DND-41 (cell line): Measurements from ENCODE around the gene ATP1B3.
A peak's percentile ranks its signal among the peaks of the same experiment; 100 is the strongest.

ENCODE experiments used
- ATAC-seq: fragments of 200-7000 bp; cut with Tn5 transposase; 3 replicates; pipeline ENCODE4 v1.9.1; 2021; ENCODE audit warnings: low read depth; ENCODE audit not compliant: insufficient read depth
- DNase-seq: peaks from one replicate; pipeline ENCODE4 v3.0.0-alpha.2; 2020
- H2AFZ ChIP-seq: 2 replicates; pipeline ENCODE4 v1.6.0; 2012; ENCODE audit warnings: low read depth, low read length
- H3K27ac ChIP-seq: 2 replicates; pipeline ENCODE4 v1.5.1; 2012; ENCODE audit warnings: low read length, inconsistent platforms
- H3K27me3 ChIP-seq: fragments of 200-600 bp; sonication (generic); 2 replicates; pipeline ENCODE4 v1.6.0; 2012; ENCODE audit warnings: low read length, mild to moderate bottlenecking, inconsistent platforms; ENCODE audit not compliant: insufficient read depth, poor library complexity
- H3K36me3 ChIP-seq: 2 replicates; pipeline ENCODE4 v1.5.1; 2012; ENCODE audit warnings: low read length, inconsistent platforms; ENCODE audit not compliant: insufficient read depth
- H3K4me1 ChIP-seq: 2 replicates; pipeline ENCODE4 v1.5.1; 2012; ENCODE audit warnings: mild to moderate bottlenecking, low read length; ENCODE audit not compliant: insufficient read depth
- H3K4me2 ChIP-seq: 2 replicates; pipeline ENCODE4 v1.6.0; 2012; ENCODE audit warnings: mild to moderate bottlenecking, moderate library complexity, low read length, inconsistent platforms; ENCODE audit not compliant: insufficient read depth
- H3K4me3 ChIP-seq, 2 experiments: fragments of 200-600 bp in 1 of 2; shearing (Covaris generic) in 1 of 2; 2 replicates each; pipeline ENCODE4 v1.5.1; 2012 to 2016; ENCODE audit warnings: inconsistent platforms in 2 of 2, low read length in 2 of 2, mild to moderate bottlenecking in 2 of 2, low read depth in 1 of 2, moderate library complexity in 1 of 2
- H3K79me2 ChIP-seq: 2 replicates; pipeline ENCODE4 v1.6.0; 2012; ENCODE audit warnings: low read length, inconsistent platforms; ENCODE audit not compliant: insufficient read depth
- H3K9ac ChIP-seq: 2 replicates; pipeline ENCODE4 v1.6.0; 2012; ENCODE audit warnings: low read depth, mild to moderate bottlenecking, inconsistent platforms, low read length, moderate library complexity
- H3K9me3 ChIP-seq: 2 replicates; pipeline ENCODE4 v1.5.1; 2012; ENCODE audit warnings: low read length, moderate library complexity, mild to moderate bottlenecking, inconsistent platforms; ENCODE audit not compliant: insufficient read depth, severe bottlenecking
- H4K20me1 ChIP-seq: 2 replicates; pipeline ENCODE4 v1.6.0; 2012; ENCODE audit warnings: low read length; ENCODE audit not compliant: insufficient read depth
- CTCF ChIP-seq: IDR thresholded peaks from 2 replicates; pipeline ENCODE4 v1.5.1; 2012; ENCODE audit warnings: borderline replicate concordance, low read length, moderate library complexity, mild to moderate bottlenecking; ENCODE audit not compliant: poor library complexity, severe bottlenecking; ENCODE audit errors: extremely low read depth
- EZH2 ChIP-seq: IDR thresholded peaks from 3 replicates; pipeline ENCODE4 v1.6.1; 2012; ENCODE audit warnings: borderline replicate concordance, low read depth, mild to moderate bottlenecking, moderate library complexity, low read length, inconsistent platforms; ENCODE audit not compliant: severe bottlenecking

ATP1B3 gene

GRCh38 chr3:141930801-141931200 is 54.4 kb downstream of the ATP1B3 start:
- Histone ChIP-seq H3K36me3 (peaks cover 36% of the 10 kb centered on the region), H3K9me3 (no peaks in the 10 kb centered on the region), H3K4me2 (no peak overlapping the region), H3K4me3 (no peak overlapping the region), H2AFZ (no peak overlapping the region), H4K20me1 (no peaks in the 10 kb centered on the region), H3K4me1 (no peaks in the 10 kb centered on the region), H3K9ac (no peak overlapping the region), H3K79me2 (no peaks in the 10 kb centered on the region), H3K27me3 (no peaks in the 10 kb centered on the region), H3K27ac (no peak overlapping the region)
- TF ChIP-seq EZH2 (no peak), CTCF (no peak)
- DNase-seq (peak; percentile 2), ATAC-seq (no peak)

GRCh38 chr3:141933421-141934300 is 57.2 kb downstream of the ATP1B3 start:
- H3K27me3 ChIP-seq, result no peaks in the 10 kb centered on the region
- H3K9ac ChIP-seq, result no peak overlapping the region
- no peak for DNase-seq
- no peaks in the 10 kb centered on the region for H3K79me2 ChIP-seq
- peak; percentile 60 for ATAC-seq
- H4K20me1 ChIP-seq, result no peaks in the 10 kb centered on the region
- TF ChIP-seq EZH2 (no peak), CTCF (no peak)
- no peak overlapping the region for H3K4me2 ChIP-seq
- H3K36me3 ChIP-seq, result peaks cover 16% of the 10 kb centered on the region
- H3K9me3 ChIP-seq, result no peaks in the 10 kb centered on the region
- H3K4me1 ChIP-seq, result no peaks in the 10 kb centered on the region
- H3K27ac ChIP-seq, result no peak overlapping the region
- H2AFZ ChIP-seq, result no peak overlapping the region
- H3K4me3 ChIP-seq, result no peak overlapping the region

GRCh38 chr3:141934354-141934753 is 57.9 kb downstream of the ATP1B3 start:
- Histone ChIP-seq H3K79me2 (no peaks in the 10 kb centered on the region), H3K9ac (no peak overlapping the region), H3K9me3 (no peaks in the 10 kb centered on the region), H2AFZ (no peak overlapping the region), H3K36me3 (peaks cover 9% of the 10 kb centered on the region), H3K4me1 (no peaks in the 10 kb centered on the region), H3K27ac (no peak overlapping the region), H3K27me3 (no peaks in the 10 kb centered on the region), H3K4me3 (no peak overlapping the region), H4K20me1 (no peaks in the 10 kb centered on the region), H3K4me2 (no peak overlapping the region)
- DNase-seq (no peak), ATAC-seq (no peak)
- TF ChIP-seq CTCF (no peak), EZH2 (no peak)
